BE2C (cell line): Measurements from ENCODE around the gene GOLGA6C.
"Not testable (repeated sequence)": the region's sequence is repeated elsewhere in the genome, so short reads cannot be mapped to it uniquely, and the experiment has no call there.

Experiments used
- DNase-seq: peaks from one replicate; pipeline ENCODE4 v3.0.0-alpha.2; 2020
- H3K27me3 ChIP-seq: fragments of 250-450 bp; sonication (Bioruptor Pico); 2 replicates; pipeline ENCODE4 v1.5.1; 2020; ENCODE audit warnings: mild to moderate bottlenecking
- H3K36me3 ChIP-seq: fragments of 250-450 bp; sonication (Bioruptor Pico); 2 replicates; pipeline ENCODE4 v1.5.1; 2020; ENCODE audit warnings: mild to moderate bottlenecking
- H3K4me1 ChIP-seq: fragments of 250-450 bp; sonication (Bioruptor Pico); 2 replicates; pipeline ENCODE4 v1.5.1; 2020
- H3K4me3 ChIP-seq: 2 replicates; pipeline ENCODE4 v1.5.1; 2011; ENCODE audit warnings: low read depth, low read length
- H3K9me3 ChIP-seq: fragments of 250-450 bp; sonication (Bioruptor Pico); 2 replicates; pipeline ENCODE4 v1.5.1; 2020
- CTCF ChIP-seq: IDR thresholded peaks from 2 replicates; pipeline ENCODE4 v1.5.1; 2012; ENCODE audit warnings: mild to moderate bottlenecking, low read depth, low read length

The GOLGA6C gene

GRCh38 chr15:75223688-75224087 is 34.4 kb upstream of the GOLGA6C start:
- Histone ChIP-seq H3K9me3 (no peaks in the 10 kb centered on the region), H3K36me3 (no peaks in the 10 kb centered on the region), H3K27me3 (no peaks in the 10 kb centered on the region), H3K4me3 (no peak overlapping the region), H3K4me1 (no peaks in the 10 kb centered on the region)
- no peak for TF ChIP-seq CTCF
- no peak for DNase-seq

DNA sequence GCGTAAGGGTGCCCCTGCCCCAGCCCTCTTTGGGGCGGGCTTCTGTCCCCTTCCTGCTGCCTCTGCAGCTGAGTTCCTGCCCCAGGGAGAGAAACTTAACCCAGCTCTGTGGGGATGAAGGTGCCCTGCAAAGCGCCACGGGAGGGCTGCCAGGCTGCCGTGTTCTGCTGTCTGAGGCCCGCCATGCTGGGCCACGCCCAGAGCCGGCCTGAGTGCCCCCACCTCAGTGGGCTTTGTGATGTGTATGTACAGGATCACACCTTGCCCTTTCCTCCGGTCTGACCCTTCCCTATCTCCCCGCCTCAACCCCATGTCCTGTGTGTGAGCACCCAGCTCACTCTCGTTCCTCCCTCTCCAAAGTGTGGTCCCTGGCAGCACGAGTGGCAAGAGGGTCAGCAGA is 33.9 kb upstream of the GOLGA6C start:
- Histone ChIP-seq H3K36me3 (no peaks in the 10 kb centered on the region), H3K4me3 (no peak overlapping the region), H3K9me3 (no peaks in the 10 kb centered on the region), H3K27me3 (no peaks in the 10 kb centered on the region), H3K4me1 (no peaks in the 10 kb centered on the region)
- no peak for TF ChIP-seq CTCF
- no peak for DNase-seq

DNA sequence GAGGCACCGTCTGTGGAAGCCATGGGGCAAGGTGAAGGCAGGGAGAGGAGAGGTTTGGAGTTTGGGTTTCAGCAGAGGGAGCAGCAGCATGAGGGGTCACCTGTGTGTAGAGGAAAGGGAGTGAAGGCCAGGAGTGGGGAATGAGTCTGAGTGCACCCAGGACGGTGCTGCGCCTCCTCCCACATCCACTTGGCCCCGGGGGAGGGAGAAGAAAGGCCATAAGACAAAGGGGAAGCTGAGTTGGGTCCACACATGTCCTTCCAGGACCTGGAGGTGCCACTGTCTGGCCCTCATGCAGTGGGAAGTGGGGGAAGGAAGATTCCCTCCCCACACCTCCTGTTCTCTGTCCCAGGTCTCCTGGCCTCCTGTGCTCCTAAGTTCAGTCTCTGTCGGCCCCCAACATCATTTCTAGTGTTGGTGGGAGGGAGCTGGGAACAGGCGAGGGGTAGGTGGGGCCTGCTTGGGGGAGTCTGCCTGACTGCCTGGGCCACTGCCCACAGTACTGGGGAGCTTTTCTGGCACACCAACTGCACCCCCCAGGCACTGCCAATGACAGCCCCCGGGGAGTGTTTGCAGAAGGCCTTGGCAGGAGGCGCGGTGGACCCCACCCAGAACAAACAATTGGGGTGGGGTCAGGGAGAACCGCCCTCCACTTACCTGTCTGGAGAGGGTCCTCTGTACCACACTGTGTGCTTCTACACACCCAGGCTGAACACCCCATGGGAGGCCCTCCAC is 32.9 kb upstream of the GOLGA6C start:
- not testable (repeated sequence) for H3K9me3 ChIP-seq, H3K27me3 ChIP-seq, DNase-seq, H3K4me3 ChIP-seq, H3K36me3 ChIP-seq, H3K4me1 ChIP-seq

DNA sequence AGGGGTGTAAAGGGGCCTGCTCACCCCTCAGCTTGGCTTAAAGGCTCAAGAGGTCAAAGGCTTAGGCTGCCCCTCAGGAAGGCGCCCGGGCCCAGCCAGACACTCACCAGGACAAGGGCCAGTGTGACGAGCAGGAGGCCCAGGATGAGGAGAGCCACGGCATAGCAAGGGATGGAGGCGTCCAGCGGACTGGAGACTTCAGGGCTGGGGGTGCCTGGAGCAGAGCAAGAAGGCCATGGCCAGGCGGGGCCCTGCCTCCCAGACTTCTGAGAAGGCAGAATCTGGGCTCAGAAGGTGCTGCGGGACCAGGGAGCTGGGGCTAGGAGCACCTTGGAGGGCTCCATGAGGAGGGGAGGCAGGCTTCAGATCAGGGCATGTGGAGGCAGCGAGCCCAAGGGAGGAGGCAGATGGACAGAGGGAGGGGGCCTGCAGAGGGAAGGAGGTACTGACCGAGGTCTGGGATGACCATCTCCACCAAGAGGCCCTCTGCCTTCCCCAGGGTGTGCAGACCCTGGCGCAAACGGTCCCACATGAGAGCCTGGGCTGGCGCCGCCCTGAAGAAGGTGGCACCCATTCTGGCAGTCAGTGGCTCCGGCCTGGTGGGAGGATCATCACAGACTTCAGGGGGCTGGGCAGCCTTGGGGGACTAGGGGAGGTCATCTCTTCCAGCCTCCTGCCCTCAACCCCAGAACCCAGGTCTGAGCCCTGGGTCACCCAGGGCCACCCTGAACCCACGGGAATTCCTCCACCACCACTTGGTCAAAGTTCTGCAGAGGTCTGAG is 32.0 kb upstream of the GOLGA6C start:
- DNase-seq: peak; percentile 4
- Histone ChIP-seq H3K36me3 (no peaks in the 10 kb centered on the region), H3K4me1 (no peaks in the 10 kb centered on the region), H3K9me3 (no peaks in the 10 kb centered on the region), H3K4me3 (no peak overlapping the region), H3K27me3 (no peaks in the 10 kb centered on the region)
- TF ChIP-seq CTCF: no peak

GRCh38 chr15:75227112-75227511 is 31.0 kb upstream of the GOLGA6C start:
- H3K4me3 ChIP-seq, H3K4me1 ChIP-seq, H3K36me3 ChIP-seq, H3K27me3 ChIP-seq, H3K9me3 ChIP-seq: not testable (repeated sequence)
- DNase-seq: peak; percentile 0

DNA sequence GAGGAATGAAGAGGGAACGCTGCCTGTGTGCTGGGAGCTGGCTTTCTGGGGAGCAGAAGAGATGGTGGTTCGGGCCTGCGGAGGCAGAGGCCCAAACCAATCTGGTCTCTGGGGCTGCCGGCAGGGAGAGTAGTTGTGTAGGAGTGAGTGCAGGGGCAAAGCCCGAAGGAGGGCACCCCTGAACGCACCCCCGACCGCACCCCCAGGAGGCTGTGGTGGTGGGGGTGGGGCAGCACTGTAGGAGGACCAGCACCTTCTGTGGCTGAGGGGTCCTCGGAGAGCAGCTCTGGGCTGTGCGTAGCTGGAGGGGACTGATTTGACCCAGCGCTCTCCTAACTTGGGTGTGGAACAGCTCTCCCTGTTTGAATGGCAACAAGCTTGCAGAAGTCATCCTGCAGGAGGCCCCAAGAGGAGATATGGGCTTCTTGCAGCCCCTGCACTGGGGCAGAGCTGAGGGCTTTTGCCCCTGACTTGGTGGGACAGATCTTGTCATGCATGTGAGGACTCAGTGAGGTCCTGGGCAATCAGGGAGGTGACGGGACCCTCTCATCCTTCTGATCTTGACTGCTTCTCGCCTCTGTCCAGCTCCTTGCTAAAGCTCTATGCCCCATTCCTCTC is 30.4 kb upstream of the GOLGA6C start:
- H3K27me3 ChIP-seq: no peaks in the 10 kb centered on the region
- no peaks in the 10 kb centered on the region for H3K9me3 ChIP-seq
- H3K36me3 ChIP-seq: no peaks in the 10 kb centered on the region
- peak; percentile 2 for DNase-seq
- H3K4me3 ChIP-seq: no peak overlapping the region
- no peak for TF ChIP-seq CTCF
- no peaks in the 10 kb centered on the region for H3K4me1 ChIP-seq

- H3K9me3 ChIP-seq: no peaks in the 10 kb centered on the region
- no peak overlapping the region for H3K4me3 ChIP-seq
- no peaks in the 10 kb centered on the region for H3K27me3 ChIP-seq
- DNase-seq: peak; percentile 4
- no peaks in the 10 kb centered on the region for H3K4me1 ChIP-seq
- TF ChIP-seq CTCF: no peak
- H3K36me3 ChIP-seq: no peaks in the 10 kb centered on the region
Observed at GRCh38 chr15:75228787-75229186, 29.3 kb upstream of the GOLGA6C start.
